ENCODE results near the gene GRIK1.

- TF ChIP-seq CTCF (IDR thresholded peaks at IDR 0.05; ENCODE audit: poor library complexity, severe bottlenecking): no peak
- no peak for TF ChIP-seq TAF1 (IDR thresholded peaks at IDR 0.05; ENCODE audit: low read depth)
- TF ChIP-seq EZH2 (IDR thresholded peaks at IDR 0.05; ENCODE audit: borderline replicate concordance, insufficient read depth, low read length, poor library complexity, severe bottlenecking): no peak
- no peak for TF ChIP-seq SMC3 (conservative IDR thresholded peaks at IDR 0.05; ENCODE audit: poor library complexity)
- TF ChIP-seq EP300 (conservative IDR thresholded peaks at IDR 0.05; ENCODE audit: poor library complexity, severe bottlenecking): no peak
Measured at GRCh38 chr21:29973258-29973657, 33.5 kb upstream of the GRIK1 start.
